NCI-H1048 (cell line): ENCODE measurements around the gene SPDYE6.
"Not testable (repeated sequence)": the region's sequence is repeated elsewhere in the genome, so short reads cannot be mapped to it uniquely, and the experiment has no call there.

Experiments used
- DNase-seq: peaks from one replicate; lab custom pipeline; 2025; lab: John Stamatoyannopoulos, UW

SPDYE6 gene

GRCh38 chr7:102363549-102364393, 7.5 kb upstream of the SPDYE6 start:
- DNase-seq = peak; percentile 87

GRCh38 chr7:102346983-102347382, 9.3 kb downstream of the SPDYE6 start:
- DNase-seq = not testable (repeated sequence)

GRCh38 chr7:102340599-102341368, 15.5 kb downstream of the SPDYE6 start:
- not testable (repeated sequence) for DNase-seq

- not testable (repeated sequence) for DNase-seq
Observed at GRCh38 chr7:102337420-102337819, 18.8 kb downstream of the SPDYE6 start.

DNA sequence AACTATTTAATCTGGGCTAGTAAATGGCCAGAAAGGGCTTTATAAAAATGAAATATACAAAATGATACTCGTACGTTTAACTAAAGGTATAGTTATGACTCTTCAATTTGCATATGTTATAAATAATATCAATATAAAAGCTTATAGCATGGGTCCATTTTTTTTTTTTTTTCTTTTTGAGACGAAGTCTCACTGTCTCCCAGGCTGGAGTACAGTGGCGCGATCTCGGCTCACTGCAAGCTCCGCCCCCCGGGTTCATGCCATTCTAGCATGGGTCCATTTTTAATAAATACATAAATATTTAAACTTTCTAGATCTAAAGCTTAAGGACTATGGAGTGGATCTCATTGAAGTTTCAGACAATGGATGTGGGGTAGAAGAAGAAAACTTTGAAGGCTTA, 19.2 kb downstream of the SPDYE6 start:
- not testable (repeated sequence) for DNase-seq

- DNase-seq = not testable (repeated sequence)
Observed at GRCh38 chr7:102335574-102335973, 20.7 kb downstream of the SPDYE6 start.

- DNase-seq = not testable (repeated sequence)
Observed at GRCh38 chr7:102330666-102331460, 25.4 kb downstream of the SPDYE6 start.

DNA sequence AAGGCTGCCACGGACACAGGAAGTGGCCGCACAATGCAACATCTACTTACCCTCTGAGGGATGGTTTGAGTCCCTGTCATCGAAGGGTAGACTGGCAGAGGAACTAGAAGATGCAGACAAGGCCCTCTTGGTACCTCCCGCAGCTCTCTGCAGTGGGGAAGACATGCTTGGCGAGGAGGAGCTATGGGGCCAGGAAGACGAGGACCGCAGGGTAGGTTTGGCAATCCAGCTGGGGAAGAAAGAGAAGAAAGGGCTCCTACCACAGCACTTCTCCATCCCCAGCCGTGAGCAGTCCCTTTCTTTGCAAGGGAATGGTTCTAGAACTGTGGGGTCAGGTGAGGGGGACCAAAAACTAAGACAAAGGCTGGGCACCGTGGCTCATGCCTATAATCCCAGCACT, 26.9 kb downstream of the SPDYE6 start:
- DNase-seq = not testable (repeated sequence)

DNA sequence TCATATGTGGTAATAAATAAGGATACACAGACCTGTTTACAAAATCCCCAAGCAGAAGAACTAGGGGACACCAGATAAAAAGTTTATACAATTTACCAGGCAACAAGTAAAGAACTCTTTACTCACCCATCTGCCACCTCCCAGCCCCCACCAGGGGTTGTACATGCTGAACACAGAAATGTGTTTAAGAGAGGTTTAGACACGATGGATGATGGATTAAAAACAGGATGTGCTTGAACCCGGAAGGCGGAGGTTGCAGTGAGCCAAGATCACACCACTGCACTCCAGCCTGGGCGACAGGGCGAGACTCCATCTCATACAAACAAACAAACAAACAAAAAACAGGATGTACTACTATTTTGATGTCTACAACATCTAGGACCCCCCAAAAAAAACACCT, 27.4 kb downstream of the SPDYE6 start:
- not testable (repeated sequence) for DNase-seq

DNA sequence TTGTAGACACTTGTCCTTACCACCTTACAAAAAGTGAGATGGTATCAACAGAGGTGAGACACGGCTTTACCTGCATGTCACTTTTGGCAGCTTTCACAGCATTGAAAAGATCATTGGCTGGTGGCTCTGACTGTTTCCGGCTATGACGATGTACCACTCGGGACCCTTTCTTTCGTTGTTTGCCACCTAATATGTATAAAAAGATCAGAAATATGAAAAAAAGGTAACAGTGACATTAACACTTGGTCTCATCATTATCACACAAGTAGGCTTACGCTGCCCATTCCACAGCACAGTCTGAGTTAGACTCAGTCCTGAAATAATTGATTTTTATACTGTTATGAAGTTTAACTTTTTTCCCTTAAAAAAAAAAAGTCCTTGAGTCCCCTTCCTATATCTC, 29.1 kb downstream of the SPDYE6 start:
- not testable (repeated sequence) for DNase-seq

GRCh38 chr7:102326157-102326889, 29.9 kb downstream of the SPDYE6 start:
- no peak for DNase-seq

DNA sequence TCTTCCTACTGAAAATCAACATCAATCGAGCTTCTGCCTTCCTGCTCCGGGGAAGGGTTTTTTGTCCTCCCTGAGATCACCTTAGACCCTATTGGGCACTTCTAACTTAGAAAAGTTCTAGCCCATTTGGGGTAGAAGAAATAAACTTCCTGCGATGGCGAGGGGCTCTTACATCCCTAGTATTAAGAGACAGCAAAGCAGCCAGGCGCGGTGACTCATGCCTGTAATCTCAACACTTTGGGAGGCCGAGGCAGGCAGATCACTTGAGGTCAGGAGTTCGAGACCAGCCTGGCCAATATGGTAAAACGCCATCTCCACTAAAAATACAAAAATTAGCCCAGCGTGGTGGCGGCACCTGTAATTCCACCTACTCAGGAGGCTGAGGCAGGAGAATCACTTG, 31.1 kb downstream of the SPDYE6 start:
- not testable (repeated sequence) for DNase-seq

GRCh38 chr7:102323914-102324195, 32.4 kb downstream of the SPDYE6 start:
- DNase-seq = no peak

GRCh38 chr7:102322202-102322715, 34.0 kb downstream of the SPDYE6 start:
- DNase-seq = no peak

DNA sequence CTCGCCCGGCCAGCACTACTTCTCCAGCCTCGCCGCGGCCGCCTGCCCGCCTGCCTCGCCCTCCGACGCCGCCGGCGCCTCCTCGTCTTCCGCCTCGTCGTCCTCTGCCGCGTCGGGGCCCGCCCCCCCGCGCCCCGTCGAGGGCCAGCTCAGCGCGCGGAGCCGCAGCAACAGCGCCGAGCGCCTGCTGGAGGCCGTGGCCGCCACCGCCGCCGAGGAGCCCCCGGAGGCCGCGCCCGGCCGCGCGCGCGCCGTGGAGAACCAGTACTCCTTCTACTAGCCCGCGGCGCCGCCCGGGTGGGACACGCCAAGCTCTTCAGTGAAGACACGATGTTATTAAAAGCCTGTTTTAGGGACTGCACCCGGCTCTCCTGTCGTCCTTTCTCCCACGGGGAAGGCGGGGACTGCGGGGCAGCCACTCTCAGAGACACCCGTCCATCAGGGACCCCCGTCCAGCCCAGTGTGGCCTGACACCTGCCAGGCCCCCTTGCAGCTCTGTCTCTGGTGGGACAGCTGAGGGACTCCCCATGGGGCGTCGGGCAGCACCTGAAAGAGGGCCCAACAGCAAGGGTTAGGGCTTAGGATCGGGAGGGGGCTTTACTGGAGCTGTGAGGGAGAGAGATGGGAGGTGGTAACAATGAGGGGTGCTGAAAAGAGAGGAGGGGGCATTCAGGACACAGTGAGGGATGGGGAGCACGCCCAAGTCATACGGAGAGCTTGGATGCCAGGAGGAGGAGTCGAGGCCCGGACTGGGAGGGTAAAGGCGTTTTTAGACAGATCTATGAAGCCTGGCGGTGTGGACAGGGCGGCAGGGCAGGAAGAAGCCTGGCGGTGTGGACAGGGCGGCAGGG, 34.7 kb downstream of the SPDYE6 start:
- DNase-seq = no peak

DNA sequence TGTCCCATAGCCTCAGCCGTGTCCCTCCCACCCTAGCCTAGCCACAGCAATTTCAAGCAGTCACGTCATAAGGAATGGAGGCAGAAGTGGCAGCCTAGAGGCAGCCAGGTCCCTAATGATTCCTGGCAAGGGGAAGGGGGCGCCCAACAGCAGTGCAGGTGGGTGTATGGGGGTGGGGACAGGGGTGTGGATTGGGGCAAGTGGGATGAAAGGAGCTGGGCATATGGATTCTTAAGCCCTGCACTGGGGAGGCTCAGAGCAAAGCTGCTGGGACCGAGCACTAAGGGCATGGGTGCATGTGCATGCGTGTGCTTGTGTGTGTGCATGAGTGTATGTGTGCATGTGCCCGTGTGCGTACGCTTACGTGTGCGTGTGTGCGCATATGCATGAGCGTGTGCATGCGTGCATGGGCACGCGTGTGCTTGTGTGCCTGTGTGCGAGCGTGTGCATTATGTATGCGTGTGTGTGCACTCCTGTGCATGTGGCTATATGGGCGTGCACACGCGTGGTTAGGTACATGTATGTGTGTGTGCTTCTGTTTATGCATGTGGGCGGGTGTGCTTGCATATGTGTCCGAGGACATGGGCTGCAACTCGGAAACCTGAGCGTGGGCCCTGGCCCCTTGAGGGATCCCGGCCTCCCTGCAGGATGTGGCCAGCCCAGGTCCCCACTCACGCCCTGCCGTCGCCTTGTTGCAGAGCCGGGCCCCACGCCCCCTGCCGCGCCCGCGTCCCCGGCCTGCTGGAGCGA, 35.5 kb downstream of the SPDYE6 start:
- no peak for DNase-seq

- no peak for DNase-seq
Observed at GRCh38 chr7:102320181-102320580, 36.1 kb downstream of the SPDYE6 start.

DNA sequence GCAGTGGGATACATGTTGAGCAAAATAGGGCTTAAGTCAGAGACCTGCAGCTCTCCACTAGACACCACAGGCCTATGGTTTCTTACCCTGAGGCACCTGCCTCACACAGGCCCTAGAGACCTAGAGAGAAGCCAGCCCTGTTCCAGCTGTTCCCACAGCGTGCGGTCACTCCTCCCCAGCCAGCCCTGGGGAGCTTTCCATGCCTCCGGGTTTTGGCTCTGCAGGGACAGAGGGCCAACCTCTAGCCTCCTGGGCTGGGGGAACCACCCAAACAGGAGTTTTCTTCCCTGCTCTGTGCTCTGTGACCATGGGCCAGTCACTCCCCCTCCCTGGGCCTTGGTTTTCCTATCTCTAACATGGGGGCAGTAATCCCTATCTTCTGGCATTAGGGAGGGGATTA, 36.6 kb downstream of the SPDYE6 start:
- no peak for DNase-seq

GRCh38 chr7:102318482-102318971, 37.7 kb downstream of the SPDYE6 start:
- DNase-seq = no peak
